Brain pericyte (primary cell): ENCODE results near the gene CCBE1.
"Not testable (repeated sequence)": the region's sequence is repeated elsewhere in the genome, so short reads cannot be mapped to it uniquely, and the experiment has no call there.

Experiments used
- DNase-seq: peaks from one replicate; pipeline ENCODE4 v3.0.0-alpha.2; 2012; ENCODE audit warnings: low read depth, low spot score

The CCBE1 gene

GRCh38 chr18:59656373-59656887 lies 40.8 kb downstream of the CCBE1 start:
- DNase-seq = no peak

GRCh38 chr18:59655676-59656075 lies 41.5 kb downstream of the CCBE1 start:
- no peak for DNase-seq

GRCh38 chr18:59651071-59651470 lies 46.2 kb downstream of the CCBE1 start:
- DNase-seq = no peak

- no peak for DNase-seq
Measured at GRCh38 chr18:59650266-59650820, 46.9 kb downstream of the CCBE1 start.

GRCh38 chr18:59649591-59649990 lies 47.6 kb downstream of the CCBE1 start:
- DNase-seq = no peak

GRCh38 chr18:59648469-59648868 lies 48.8 kb downstream of the CCBE1 start:
- not testable (repeated sequence) for DNase-seq

GRCh38 chr18:59646963-59647307 lies 50.3 kb downstream of the CCBE1 start:
- no peak for DNase-seq

GRCh38 chr18:59646228-59646962 lies 50.8 kb downstream of the CCBE1 start:
- no peak for DNase-seq

GRCh38 chr18:59643740-59644139 lies 53.5 kb downstream of the CCBE1 start:
- no peak for DNase-seq

GRCh38 chr18:59640721-59641120 lies 56.5 kb downstream of the CCBE1 start:
- DNase-seq = no peak

- no peak for DNase-seq
Measured at GRCh38 chr18:59639821-59640220, 57.4 kb downstream of the CCBE1 start.

GRCh38 chr18:59639136-59639535 lies 58.1 kb downstream of the CCBE1 start:
- no peak for DNase-seq

GRCh38 chr18:59633961-59634485 lies 63.2 kb downstream of the CCBE1 start:
- peak; percentile 53 for DNase-seq

- no peak for DNase-seq
Measured at GRCh38 chr18:59633317-59633716, 63.9 kb downstream of the CCBE1 start.

GRCh38 chr18:59631583-59632181 lies 65.5 kb downstream of the CCBE1 start:
- no peak for DNase-seq

- no peak for DNase-seq
Measured at GRCh38 chr18:59629894-59630293, 67.3 kb downstream of the CCBE1 start.

GRCh38 chr18:59628995-59629394 lies 68.2 kb downstream of the CCBE1 start:
- DNase-seq = no peak

GRCh38 chr18:59627414-59627813 lies 69.8 kb downstream of the CCBE1 start:
- no peak for DNase-seq

- DNase-seq = no peak
Measured at GRCh38 chr18:59624369-59624765, 72.9 kb downstream of the CCBE1 start.

- peak; percentile 21 for DNase-seq
Measured at GRCh38 chr18:59623456-59624368, 73.5 kb downstream of the CCBE1 start.

- no peak for DNase-seq
Measured at GRCh38 chr18:59621027-59621426, 76.2 kb downstream of the CCBE1 start.

GRCh38 chr18:59620381-59620780 lies 76.8 kb downstream of the CCBE1 start:
- DNase-seq = no peak
